GM18517 (cell line): ENCODE data around the gene KRTAP19-1.

Source experiments
- ATAC-seq: cut with Tn5 transposase; IDR thresholded peaks from one replicate; pipeline ENCODE4 v1.9.1; 2021; ENCODE audit warnings: mild to moderate bottlenecking, moderate library complexity; ENCODE audit not compliant: unreplicated experiment

KRTAP19-1 gene

DNA sequence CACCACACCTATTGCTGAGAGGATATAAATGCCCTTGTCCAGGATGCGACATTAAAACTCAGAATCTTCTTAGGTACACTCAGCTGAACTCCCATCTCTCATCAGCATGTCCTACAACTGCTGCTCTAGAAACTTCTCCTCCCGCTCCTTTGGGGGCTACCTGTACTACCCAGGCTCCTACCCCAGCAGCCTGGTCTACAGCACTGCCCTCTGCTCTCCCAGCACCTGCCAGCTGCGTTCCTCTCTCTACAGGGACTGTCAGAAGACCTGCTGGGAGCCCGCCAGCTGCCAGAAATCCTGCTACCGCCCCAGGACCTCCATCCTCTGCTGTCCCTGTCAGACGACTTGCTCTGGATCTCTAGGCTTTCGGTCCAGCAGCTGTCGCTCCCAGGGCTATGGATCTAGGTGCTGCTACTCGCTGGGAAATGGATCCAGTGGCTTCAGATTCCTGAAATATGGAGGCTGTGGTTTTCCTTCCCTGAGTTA, 50.0 kb downstream of the KRTAP19-1 start, which contains the start of gene KRTAP13-4:
KRTAP13-4 (plus strand) TSS at position 51 of the 486 bp plus-strand sequence; CDS start at position 107, 56 bp downstream.
- ATAC-seq, result no peak
